Measurements from ENCODE around the gene YPEL1.

The YPEL1 gene

GRCh38 chr22:21735200-21736083 lies at the start of gene YPEL1:
YPEL1 (minus strand) TSS chr22:21735794; CDS start chr22:21710744, 25,050 bp downstream.
- TF ChIP-seq USF1 (IDR thresholded peaks at IDR 0.05) (peak; percentile 75), EGR1 (IDR thresholded peaks at IDR 0.05) (no peak), CREB1 (IDR thresholded peaks at IDR 0.05; ENCODE audit: low read depth) (no peak), YY1 (IDR thresholded peaks at IDR 0.05; ENCODE audit: low read depth) (no peak), MAX (IDR thresholded peaks at IDR 0.05) (peak; percentile 98), REST (IDR thresholded peaks at IDR 0.05; ENCODE audit: low read depth) (no peak), NFIC (IDR thresholded peaks at IDR 0.05) (no peak), CEBPB (IDR thresholded peaks at IDR 0.05) (no peak), FOXM1 (IDR thresholded peaks at IDR 0.05; ENCODE audit: borderline replicate concordance, low read depth) (no peak), TCF12 (IDR thresholded peaks at IDR 0.05; ENCODE audit: low read depth) (no peak), ZBTB7A (IDR thresholded peaks at IDR 0.05; ENCODE audit: low read depth) (no peak), EP300 (IDR thresholded peaks at IDR 0.05; ENCODE audit: borderline replicate concordance) (no peak), TEAD4 (IDR thresholded peaks at IDR 0.05) (no peak), TAF1 (IDR thresholded peaks at IDR 0.05; ENCODE audit: low read depth) (0 out of 2 replicates have a peak, but pooled peaks have one; percentile 7), RAD21 (IDR thresholded peaks at IDR 0.05; ENCODE audit: low read depth) (no peak)

GRCh38 chr22:21780259-21780658 lies 44.7 kb upstream of the YPEL1 start:
- TF ChIP-seq TAF1 (IDR thresholded peaks at IDR 0.05; ENCODE audit: low read depth) (no peak), FOXM1 (IDR thresholded peaks at IDR 0.05; ENCODE audit: borderline replicate concordance, low read depth) (no peak), REST (IDR thresholded peaks at IDR 0.05; ENCODE audit: low read depth) (no peak), MAX (IDR thresholded peaks at IDR 0.05) (no peak), USF1 (IDR thresholded peaks at IDR 0.05) (no peak), YY1 (IDR thresholded peaks at IDR 0.05; ENCODE audit: low read depth) (no peak), CEBPB (IDR thresholded peaks at IDR 0.05) (no peak), EGR1 (IDR thresholded peaks at IDR 0.05) (no peak), NFIC (IDR thresholded peaks at IDR 0.05) (no peak)

GRCh38 chr22:21779444-21779843 lies 43.9 kb upstream of the YPEL1 start:
- no peak for TF ChIP-seq MAX (IDR thresholded peaks at IDR 0.05)

- TF ChIP-seq USF1 (IDR thresholded peaks at IDR 0.05) (no peak), ZBTB7A (IDR thresholded peaks at IDR 0.05; ENCODE audit: low read depth) (no peak), TAF1 (IDR thresholded peaks at IDR 0.05; ENCODE audit: low read depth) (no peak), MAX (IDR thresholded peaks at IDR 0.05) (no peak), YY1 (IDR thresholded peaks at IDR 0.05; ENCODE audit: low read depth) (no peak), CREB1 (IDR thresholded peaks at IDR 0.05; ENCODE audit: low read depth) (no peak), REST (IDR thresholded peaks at IDR 0.05; ENCODE audit: low read depth) (no peak), CEBPB (IDR thresholded peaks at IDR 0.05) (no peak), EP300 (IDR thresholded peaks at IDR 0.05; ENCODE audit: borderline replicate concordance) (no peak), TCF12 (IDR thresholded peaks at IDR 0.05; ENCODE audit: low read depth) (no peak), TEAD4 (IDR thresholded peaks at IDR 0.05) (no peak), FOXM1 (IDR thresholded peaks at IDR 0.05; ENCODE audit: borderline replicate concordance, low read depth) (no peak), EGR1 (IDR thresholded peaks at IDR 0.05) (no peak), NFIC (IDR thresholded peaks at IDR 0.05) (no peak), RAD21 (IDR thresholded peaks at IDR 0.05; ENCODE audit: low read depth) (no peak)
Observed at GRCh38 chr22:21778705-21779363, 43.2 kb upstream of the YPEL1 start.

Measured in Ishikawa (cell line).